Heart right ventricle (tissue), 16 donors: ENCODE data around the gene FIP1L1. TPM values are rescaled to one million over a fixed set of nuclear protein-coding genes. Genes with fewer than 3 reads are reported as not detected.

ENCODE experiments used
- ATAC-seq, 8 donors: fragments of 200-7000 bp; cut with Tn5 transposase; one replicate each; pipeline ENCODE4 v1.9.1; 2020; ENCODE audit warnings: mild to moderate bottlenecking in 8 of 8, moderate library complexity in 8 of 8, moderate number of reproducible peaks in 1 of 8
- DNase-seq, 2 donors: peaks; one replicate each; pipeline ENCODE4 v3.0.0-alpha.2; 2020
- H3K27ac ChIP-seq, 10 donors: fragments of 200-600 bp; sonication (generic) in 2 of 10; one replicate each; pipeline versions ENCODE4 v1.5.0 to v1.8.0; 2020 to 2022; ENCODE audit warnings: mild to moderate bottlenecking in 3 of 10
- H3K27me3 ChIP-seq, 7 donors: fragments of 200-600 bp; one replicate each; pipeline ENCODE4 v1.8.0; 2021 to 2022; ENCODE audit warnings: mild to moderate bottlenecking in 2 of 7
- H3K36me3 ChIP-seq, 9 donors: fragments of 200-600 bp; sonication (generic) in 1 of 9; one replicate each; pipeline versions ENCODE4 v1.5.0 to v1.8.0; 2020 to 2022; ENCODE audit warnings: mild to moderate bottlenecking in 2 of 9
- H3K4me1 ChIP-seq, 9 donors: fragments of 200-600 bp; sonication (generic) in 1 of 9; one replicate each; pipeline versions ENCODE4 v1.5.0 to v1.8.0; 2020 to 2022; ENCODE audit warnings: mild to moderate bottlenecking in 4 of 9
- H3K4me3 ChIP-seq, 10 donors: fragments of 200-600 bp; sonication (generic) in 2 of 10; one replicate each; pipeline versions ENCODE4 v1.5.0 to v1.8.0; 2020 to 2022; ENCODE audit warnings: mild to moderate bottlenecking in 7 of 10, moderate library complexity in 2 of 10
- H3K9me3 ChIP-seq, 11 donors: fragments of 200-600 bp in 10 of 11; sonication (generic) in 2 of 11; one replicate each; pipeline versions ENCODE4 v1.5.0 to v1.8.0; 2013 to 2022; ENCODE audit warnings: mild to moderate bottlenecking in 2 of 11, control low read depth in 1 of 11, moderate library complexity in 1 of 11
- WGBS, 2 donors: extraction: QIAGEN DNeasy Blood & Tissue Kit; methylation state at CpG; one replicate each; pipeline ENCODE4 v1.1.7; 2013; ENCODE audit warnings: inconsistent platforms in 1 of 2; 5-methylcytosine and 5-hydroxymethylcytosine counted together
- intact Hi-C, 10 donors: fragments of 100-400 bp; cut with DNase I; formaldehyde crosslinking; loops; one replicate each; pipeline versions ENCODE4 v1.11.1 to v1.14.2; 2022
- polyA plus RNA-seq, 2 donors: library from polyadenylated mRNA; stranded (reverse); fragments of 200-250 nt; gene quantifications; one replicate each; pipeline ENCODE4 v1.2.3, GENCODE V29; 2013
- total RNA-seq, 10 donors: library from RNA; stranded (reverse); fragmentation: NEBNext Ultra II Directional in 3 of 10; extraction: Animal tissue kit (Norgen Biotek cat#: 25700) in 3 of 10; gene quantifications; one replicate each; pipeline versions ENCODE4 v1.2.1 to v1.2.4, GENCODE V29; 2021 to 2023
- TF ChIP-seq, protein P1 (sequence below), 9 donors: fragments of 200-600 bp; sonication (generic) in 2 of 9; IDR thresholded peaks; one replicate each; pipeline versions ENCODE4 v1.5.0 to v1.8.0; 2021 to 2022; ENCODE audit warnings: antibody characterized with exemption in 9 of 9, mild to moderate bottlenecking in 5 of 9, moderate library complexity in 1 of 9
- donor health status: Arrhythmogenic right ventricular cardiomyopathy.
- donor health status: ischemic (EF 13 %, LVEDD 7.1; RV severe dilation, severe dysfunction).
- donor health status: healthy with polysubstance abuse.
- donor health status: DM: no; HTN: yes; CAD: no.
- donor health status: DM: no; HTN: no; CAD: no.
- donor health status: ischemic (EF 25% LVEDD 6.9; RV normal size, moderate dysfunction).
- donor health status: ischemic (EF 25% LVEDD 5.7; RV mildly dilated, moderate dysfunction).
- donor health status: healthy.
- donor health status: DM: yes; HTN: yes; CAD: no.
- donor health status: Ischemic cardiomyopathy.
- donor health status: ischemic (EF 35%, LVEDD 5.7; RV mildly dilated, moderate dysfunction).
- donor health status: nonischemic (EF 11% LVEDD 7.7; RV severe dilation, severe dysfunction).
- donor health status: DM: yes; HTN: yes; CAD: no.
- donor health status: PGD.
- donor health status: ischemic (EF 29% LVEDD 5.4; RV normal size, mild dysfunction).
- donor health status: nonischemic (EF 23%, LVEDD 6.1; RV moderate dilation, normal function).

The FIP1L1 gene
- total and polyA plus RNA-seq, 12 donors, result 26.9 to 47.0 (median 29.7) TPM

DNA sequence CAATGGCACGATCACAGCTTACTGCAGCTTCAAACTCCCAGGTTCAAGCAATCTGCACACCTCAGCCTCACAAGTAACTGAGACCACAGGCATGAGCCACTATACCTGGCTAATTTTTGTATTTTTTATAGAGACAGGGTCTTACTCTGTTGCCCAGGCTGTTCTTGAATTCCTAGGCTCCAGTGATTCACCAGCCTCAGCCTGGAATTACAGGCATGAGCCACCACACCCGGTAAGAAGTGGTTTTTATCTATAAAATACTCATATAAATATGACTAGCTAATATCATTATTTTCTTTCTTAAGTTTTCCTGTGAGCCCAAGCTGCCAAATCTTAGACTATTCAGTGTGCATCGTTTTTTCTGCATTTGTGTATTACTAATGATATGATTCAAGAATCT lies 16.0 kb upstream of the FIP1L1 start:
- no peak overlapping the region for H3K4me3 ChIP-seq
- intact Hi-C loops, result loop anchor here in 2 of 10 donors (10.0 kb wide), 1 partner anchor 347 kb away; no protein-coding TSS in a partner anchor

DNA sequence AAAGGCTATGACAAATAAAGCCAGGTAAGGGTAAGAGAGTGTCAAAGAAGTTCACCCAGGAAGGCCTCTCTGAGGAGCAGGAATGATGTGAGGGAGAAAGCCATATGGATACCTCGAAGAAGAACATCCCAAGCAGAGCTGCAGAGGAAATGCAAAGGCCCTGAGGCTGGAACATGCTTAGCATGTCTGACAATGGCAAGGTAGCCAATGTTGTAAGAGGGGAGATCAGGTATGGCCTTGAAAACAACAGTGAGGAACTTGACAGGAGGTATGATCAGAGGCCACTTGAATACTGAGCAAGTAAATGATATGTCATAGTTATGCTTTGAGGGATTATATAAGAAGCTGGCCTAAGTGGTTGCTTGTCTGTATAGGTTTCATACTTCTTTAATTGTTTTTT lies 15.3 kb upstream of the FIP1L1 start:
- DNase-seq (no peak), ATAC-seq (no peak)
- Histone ChIP-seq H3K27ac (no peak overlapping the region), H3K36me3 (peaks cover 0 to 7% (median 0%) of the 10 kb centered on the region in 9 donors), H3K4me1 (peaks cover 0 to 39% (median 29%) of the 10 kb centered on the region in 9 donors), H3K27me3 (no peaks in the 10 kb centered on the region), H3K4me3 (no peak overlapping the region), H3K9me3 (no peaks in the 10 kb centered on the region)
- TF ChIP-seq, protein P1, sequence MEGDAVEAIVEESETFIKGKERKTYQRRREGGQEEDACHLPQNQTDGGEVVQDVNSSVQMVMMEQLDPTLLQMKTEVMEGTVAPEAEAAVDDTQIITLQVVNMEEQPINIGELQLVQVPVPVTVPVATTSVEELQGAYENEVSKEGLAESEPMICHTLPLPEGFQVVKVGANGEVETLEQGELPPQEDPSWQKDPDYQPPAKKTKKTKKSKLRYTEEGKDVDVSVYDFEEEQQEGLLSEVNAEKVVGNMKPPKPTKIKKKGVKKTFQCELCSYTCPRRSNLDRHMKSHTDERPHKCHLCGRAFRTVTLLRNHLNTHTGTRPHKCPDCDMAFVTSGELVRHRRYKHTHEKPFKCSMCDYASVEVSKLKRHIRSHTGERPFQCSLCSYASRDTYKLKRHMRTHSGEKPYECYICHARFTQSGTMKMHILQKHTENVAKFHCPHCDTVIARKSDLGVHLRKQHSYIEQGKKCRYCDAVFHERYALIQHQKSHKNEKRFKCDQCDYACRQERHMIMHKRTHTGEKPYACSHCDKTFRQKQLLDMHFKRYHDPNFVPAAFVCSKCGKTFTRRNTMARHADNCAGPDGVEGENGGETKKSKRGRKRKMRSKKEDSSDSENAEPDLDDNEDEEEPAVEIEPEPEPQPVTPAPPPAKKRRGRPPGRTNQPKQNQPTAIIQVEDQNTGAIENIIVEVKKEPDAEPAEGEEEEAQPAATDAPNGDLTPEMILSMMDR (IDR thresholded peaks at IDR 0.05), result no peak
- intact Hi-C loops, result loop anchor here in 2 of 10 donors (10.0 kb wide), 1 partner anchor 347 kb away; no protein-coding TSS in a partner anchor
- WGBS, 2 donors, result 92 to 93% methylated on average over 1 of the region's 1 CpG

More for the DNA sequence above, 16.0 kb upstream of the FIP1L1 start:
- 85 to 86% methylated on average over 3 of the region's 3 CpGs for whole genome bisulfite sequencing, 2 donors
- TF ChIP-seq, protein P1 (IDR thresholded peaks at IDR 0.05), result no peak
- peaks cover 0 to 7% (median 0%) of the 10 kb centered on the region in 9 donors for H3K36me3 ChIP-seq
- no peak overlapping the region for H3K27ac ChIP-seq
- peaks cover 0 to 37% (median 26%) of the 10 kb centered on the region in 9 donors for H3K4me1 ChIP-seq
- no peak for DNase-seq
- no peak for ATAC-seq
- H3K9me3 ChIP-seq, result no peaks in the 10 kb centered on the region
- no peaks in the 10 kb centered on the region for H3K27me3 ChIP-seq

DNA sequence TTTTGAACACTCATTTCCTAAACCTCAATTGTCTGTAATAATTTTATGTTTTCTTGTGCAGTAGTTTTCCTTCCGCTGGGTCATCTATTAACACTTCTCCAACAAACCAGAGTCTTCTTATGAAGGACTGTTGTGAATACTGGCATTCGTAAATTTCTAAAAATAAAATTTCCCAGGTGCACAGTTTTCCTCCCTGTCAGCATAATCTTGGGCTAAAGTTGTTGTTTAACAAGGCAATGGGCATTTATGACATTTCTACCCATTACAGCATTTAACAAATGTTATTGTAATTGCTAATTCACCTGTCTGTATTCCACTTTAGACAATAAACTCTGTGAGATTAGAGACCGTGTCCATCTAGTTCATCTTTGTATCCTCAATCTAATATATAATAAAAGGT lies 12.8 kb upstream of the FIP1L1 start:
- TF ChIP-seq, protein P1 (IDR thresholded peaks at IDR 0.05), result no peak
- peaks cover 0 to 14% (median under 1%) of the 10 kb centered on the region in 7 donors for H3K27me3 ChIP-seq
- peaks cover 0 to 39% (median 29%) of the 10 kb centered on the region in 9 donors for H3K4me1 ChIP-seq
- no peak for DNase-seq
- H3K27ac ChIP-seq, result no peak overlapping the region
- WGBS, 2 donors, result 52 to 55% methylated on average over 3 of the region's 3 CpGs
- intact Hi-C loops, result loop anchor here in 2 of 10 donors (10.0 kb wide), 1 partner anchor 350 kb away; no protein-coding TSS in a partner anchor
- ATAC-seq, result no peak
- H3K36me3 ChIP-seq, result peaks cover 0 to 7% (median 0%) of the 10 kb centered on the region in 9 donors
- peak overlapping the region in 9 of 10 donors; percentile 69 to 98 (median 88) for H3K4me3 ChIP-seq
- H3K9me3 ChIP-seq, result no peaks in the 10 kb centered on the region

DNA sequence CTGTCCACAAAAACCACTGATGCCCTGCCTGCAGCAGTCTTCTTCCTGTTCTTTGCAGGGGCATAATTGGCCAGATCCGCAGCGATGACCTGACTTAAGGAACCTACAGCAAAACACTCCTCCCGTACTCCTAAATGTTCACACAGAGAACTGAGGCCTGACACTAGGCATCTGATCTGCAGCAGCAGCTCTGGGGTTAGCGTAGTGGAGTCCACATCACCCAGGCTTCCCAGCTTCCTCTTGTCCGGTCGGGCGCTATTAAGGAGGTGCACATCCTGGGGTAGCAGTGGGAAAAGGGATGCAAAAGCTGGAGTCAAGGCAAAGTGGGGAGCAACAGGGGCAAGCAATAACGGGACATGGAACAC lies 12.3 kb upstream of the FIP1L1 start:
- WGBS, 2 donors, result 0 to 1% methylated on average over 8 of the region's 8 CpGs
- peaks cover 0 to 7% (median 0%) of the 10 kb centered on the region in 9 donors for H3K36me3 ChIP-seq
- ATAC-seq (peak in 5 of 8 donors; percentile 11 to 42 (median 20)), DNase-seq (no peak)
- peak overlapping the region in 8 of 10 donors; percentile 14 to 79 (median 66) for H3K27ac ChIP-seq
- peaks cover 0 to 39% (median 29%) of the 10 kb centered on the region in 9 donors for H3K4me1 ChIP-seq
- peak overlapping the region; percentile 69 to 98 (median 88) for H3K4me3 ChIP-seq
- TF ChIP-seq, protein P1 (IDR thresholded peaks at IDR 0.05), result no peak
- intact Hi-C loops, result loop anchor here in 2 of 10 donors (10.0 kb wide), 1 partner anchor 350 kb away; no protein-coding TSS in a partner anchor
- no peaks in the 10 kb centered on the region for H3K9me3 ChIP-seq
- peaks cover 0 to 18% (median 6%) of the 10 kb centered on the region in 7 donors for H3K27me3 ChIP-seq
